Cerebellar nuclear complex (tissue), 1 donor: ENCODE data around the gene CPD.
A peak's percentile ranks its signal among the peaks of the same experiment; 100 is the strongest.
"Not testable (repeated sequence)": the region's sequence is repeated elsewhere in the genome, so short reads cannot be mapped to it uniquely, and the experiment has no call there.

Experiments used
- DNase-seq, 2 experiments: peaks; one replicate each; lab custom pipeline; 2025; lab: John Stamatoyannopoulos, UW

CPD gene

GRCh38 chr17:30429155-30429554 is 50.4 kb downstream of the CPD start:
- DNase-seq, result no peak

GRCh38 chr17:30433514-30433913 is 54.8 kb downstream of the CPD start:
- DNase-seq, result no peak

GRCh38 chr17:30436729-30437128 is 58.0 kb downstream of the CPD start:
- DNase-seq, result no peak

GRCh38 chr17:30443721-30444120 is 65.0 kb downstream of the CPD start:
- DNase-seq, result no peak

- DNase-seq, result not testable (repeated sequence)
Observed at GRCh38 chr17:30446640-30447039, 67.9 kb downstream of the CPD start.

GRCh38 chr17:30449480-30449879 is 70.8 kb downstream of the CPD start:
- no peak for DNase-seq

GRCh38 chr17:30450125-30451027 is 71.6 kb downstream of the CPD start:
- no peak for DNase-seq

- DNase-seq, result no peak
Observed at GRCh38 chr17:30454635-30455034, 75.9 kb downstream of the CPD start.

- no peak for DNase-seq
Observed at GRCh38 chr17:30458371-30458770, 79.6 kb downstream of the CPD start.

GRCh38 chr17:30458797-30459413 is 80.2 kb downstream of the CPD start:
- not testable (repeated sequence) for DNase-seq

GRCh38 chr17:30468465-30468864 is 89.7 kb downstream of the CPD start:
- no peak for DNase-seq

- no peak for DNase-seq
Observed at GRCh38 chr17:30472238-30472890, 93.6 kb downstream of the CPD start.

GRCh38 chr17:30475206-30475605 is 96.5 kb downstream of the CPD start:
- no peak for DNase-seq

GRCh38 chr17:30476726-30477082 is 98.0 kb downstream of the CPD start:
- no peak for DNase-seq

- peak; percentile 72 to 86 for DNase-seq
Observed at GRCh38 chr17:30477083-30477773, 98.5 kb downstream of the CPD start, which contains the start of gene GOSR1. TSS of gene GOSR1 (plus strand) at chr17:30477408. CDS start at chr17:30477434, 26 bp downstream.

- DNase-seq, result no peak
Observed at GRCh38 chr17:30477774-30478115, 99.0 kb downstream of the CPD start.

GRCh38 chr17:30482555-30482954 is 103.8 kb downstream of the CPD start:
- no peak for DNase-seq

GRCh38 chr17:30483159-30483558 is 104.4 kb downstream of the CPD start:
- DNase-seq, result no peak

- no peak for DNase-seq
Observed at GRCh38 chr17:30493780-30494179, 115.1 kb downstream of the CPD start.

GRCh38 chr17:30495586-30495985 is 116.9 kb downstream of the CPD start:
- DNase-seq, result no peak

GRCh38 chr17:30503558-30503957 is 124.8 kb downstream of the CPD start:
- DNase-seq, result no peak

GRCh38 chr17:30505868-30506417 is 127.2 kb downstream of the CPD start:
- DNase-seq, result no peak
